OCI-M2 (cell line): ENCODE results near the gene GNAT1.
"Not testable (repeated sequence)": the region's sequence is repeated elsewhere in the genome, so short reads cannot be mapped to it uniquely, and the experiment has no call there.

ENCODE experiments used
- DNase-seq: peaks from one replicate; lab custom pipeline; 2025; ENCODE audit not compliant: unreplicated experiment; lab: John Stamatoyannopoulos, UW

The GNAT1 gene

GRCh38 chr3:50237754-50238548, 46.5 kb downstream of the GNAT1 start:
- DNase-seq: no peak

GRCh38 chr3:50238549-50239026, 47.2 kb downstream of the GNAT1 start:
- DNase-seq: no peak

GRCh38 chr3:50239649-50240048, 48.2 kb downstream of the GNAT1 start:
- DNase-seq: no peak

- no peak for DNase-seq
These were observed 49.8 kb downstream of the GNAT1 start for GRCh38 chr3:50241163-50241562.

- no peak for DNase-seq
These were observed 50.4 kb downstream of the GNAT1 start for GRCh38 chr3:50241713-50242380.

GRCh38 chr3:50242381-50242770, 51.0 kb downstream of the GNAT1 start:
- DNase-seq: no peak

GRCh38 chr3:50242851-50243542, 51.6 kb downstream of the GNAT1 start:
- DNase-seq: no peak

- no peak for DNase-seq
These were observed 52.1 kb downstream of the GNAT1 start for GRCh38 chr3:50243543-50243895.

- not testable (repeated sequence) for DNase-seq
These were observed 53.4 kb downstream of the GNAT1 start for GRCh38 chr3:50244813-50245212.

- no peak for DNase-seq
These were observed 53.9 kb downstream of the GNAT1 start for GRCh38 chr3:50245251-50245745.

- no peak for DNase-seq
These were observed 54.6 kb downstream of the GNAT1 start for GRCh38 chr3:50245831-50246516.

- DNase-seq: no peak
These were observed 55.1 kb downstream of the GNAT1 start for GRCh38 chr3:50246517-50246954.
